ENCODE results near the gene FAM120A.

The FAM120A gene

GRCh38 chr9:93431539-93432105 lies 19.9 kb upstream of the FAM120A start:
- no peak for TF ChIP-seq CTCF (IDR thresholded peaks at IDR 0.05; ENCODE audit: low read depth, low read length)
- Histone ChIP-seq H3K9me3 (ENCODE audit: severe bottlenecking) (no peaks in the 10 kb centered on the region), H3K27ac (no peak overlapping the region), H3K27me3 (ENCODE audit: insufficient read depth, low read depth, severe bottlenecking) (no peaks in the 10 kb centered on the region), H3K36me3 (no peaks in the 10 kb centered on the region), H3K4me3 (ENCODE audit: low read depth, low read length) (no peak overlapping the region)
- no peak for DNase-seq

GRCh38 chr9:93432964-93433363 lies 18.5 kb upstream of the FAM120A start:
- no peak overlapping the region for H3K27ac ChIP-seq
- H3K27me3 ChIP-seq (ENCODE audit: insufficient read depth, low read depth, severe bottlenecking) = no peaks in the 10 kb centered on the region
- DNase-seq = no peak
- H3K36me3 ChIP-seq = no peaks in the 10 kb centered on the region
- no peak overlapping the region for H3K4me3 ChIP-seq (ENCODE audit: low read depth, low read length)
- no peaks in the 10 kb centered on the region for H3K9me3 ChIP-seq (ENCODE audit: severe bottlenecking)
- TF ChIP-seq CTCF (IDR thresholded peaks at IDR 0.05; ENCODE audit: low read depth, low read length) = no peak

GRCh38 chr9:93434056-93434455 lies 17.4 kb upstream of the FAM120A start:
- DNase-seq = no peak

GRCh38 chr9:93435386-93435785 lies 16.1 kb upstream of the FAM120A start:
- no peaks in the 10 kb centered on the region for H3K36me3 ChIP-seq
- TF ChIP-seq CTCF (IDR thresholded peaks at IDR 0.05; ENCODE audit: low read depth, low read length) = no peak
- no peak overlapping the region for H3K4me3 ChIP-seq (ENCODE audit: low read depth, low read length)
- H3K9me3 ChIP-seq (ENCODE audit: severe bottlenecking) = no peaks in the 10 kb centered on the region
- H3K27me3 ChIP-seq (ENCODE audit: insufficient read depth, low read depth, severe bottlenecking) = no peaks in the 10 kb centered on the region
- no peak for DNase-seq
- H3K27ac ChIP-seq = no peak overlapping the region

More at GRCh38 chr9:93434056-93434455, 17.4 kb upstream of the FAM120A start:
- Histone ChIP-seq H3K27ac (no peak overlapping the region), H3K4me3 (ENCODE audit: low read depth, low read length) (no peak overlapping the region), H3K36me3 (no peaks in the 10 kb centered on the region), H3K27me3 (ENCODE audit: insufficient read depth, low read depth, severe bottlenecking) (no peaks in the 10 kb centered on the region), H3K9me3 (ENCODE audit: severe bottlenecking) (no peaks in the 10 kb centered on the region)
- no peak for TF ChIP-seq CTCF (IDR thresholded peaks at IDR 0.05; ENCODE audit: low read depth, low read length)

- H3K27me3 ChIP-seq (ENCODE audit: insufficient read depth, low read depth, severe bottlenecking) = no peaks in the 10 kb centered on the region
- TF ChIP-seq CTCF (IDR thresholded peaks at IDR 0.05; ENCODE audit: low read depth, low read length) = no peak
- H3K9me3 ChIP-seq (ENCODE audit: severe bottlenecking) = no peaks in the 10 kb centered on the region
- no peaks in the 10 kb centered on the region; the same call in 1 of the 2 replicates for H3K36me3 ChIP-seq
- no peak overlapping the region for H3K27ac ChIP-seq
- no peak overlapping the region for H3K4me3 ChIP-seq (ENCODE audit: low read depth, low read length)
- no peak for DNase-seq
Measured at GRCh38 chr9:93436218-93436617, 15.3 kb upstream of the FAM120A start.
